Dendritic cell treated with granulocyte-macrophage colony-stimulating factor and Interleukin-4, amounts not matched to agents 40 ng/mL and 50 ng/mL, for 4 days (primary cell): ENCODE measurements around the gene YIF1B.

Source experiments
- H3K27ac Mint-ChIP-seq: one replicate; pipeline ENCODE4 v1.8.0; 2022; ENCODE audit warnings: mild to moderate bottlenecking, mixed read lengths
- H3K27me3 Mint-ChIP-seq: one replicate; pipeline ENCODE4 v1.8.0; 2022; ENCODE audit warnings: mild to moderate bottlenecking, mixed read lengths
- H3K36me3 Mint-ChIP-seq: one replicate; pipeline ENCODE4 v1.8.0; 2022; ENCODE audit warnings: low read depth, mixed read lengths
- H3K4me1 Mint-ChIP-seq: one replicate; pipeline ENCODE4 v1.8.0; 2022; ENCODE audit warnings: low read depth, mixed read lengths
- H3K4me3 Mint-ChIP-seq: one replicate; pipeline ENCODE4 v1.8.0; 2022; ENCODE audit warnings: mild to moderate bottlenecking, moderate library complexity, mixed read lengths
- H3K9me3 Mint-ChIP-seq: one replicate; pipeline ENCODE4 v1.8.0; 2022; ENCODE audit warnings: mixed read lengths
- intact Hi-C: fragments of 100-400 bp; cut with micrococcal nuclease; formaldehyde crosslinking; loops from one replicate; pipeline ENCODE4 v1.15.0; 2022

The YIF1B gene

GRCh38 chr19:38320969-38321339 is 5.2 kb upstream of the YIF1B start:
- intact Hi-C loops, result loop anchor here (2.0 kb wide), 1 partner anchor 36 kb away; no protein-coding TSS in a partner anchor
- Mint-ChIP-seq H3K4me3 (peak overlapping the region; percentile 87), H3K27me3 (no peaks in the 10 kb centered on the region), H3K4me1 (peaks cover 74% of the 10 kb centered on the region), H3K27ac (peak overlapping the region; percentile 84), H3K9me3 (no peaks in the 10 kb centered on the region), H3K36me3 (peaks cover 61% of the 10 kb centered on the region)

- Mint-ChIP-seq H3K27ac (peak within 1 kb of the TSS; percentile 84), H3K4me1 (peaks cover 74% of the 10 kb centered on the region)
Observed at GRCh38 chr19:38319421-38320258, 3.9 kb upstream of the YIF1B start, which contains the start of gene KCNK6. TSS of gene KCNK6 (plus strand) at chr19:38319845. CDS start at chr19:38319951, 106 bp downstream.

GRCh38 chr19:38318660-38319059 is 2.9 kb upstream of the YIF1B start:
- peaks cover 48% of the 10 kb centered on the region for H3K36me3 Mint-ChIP-seq
- H3K27me3 Mint-ChIP-seq, result no peaks in the 10 kb centered on the region
- peak overlapping the region; percentile 84 for H3K27ac Mint-ChIP-seq
- peaks cover 79% of the 10 kb centered on the region for H3K4me1 Mint-ChIP-seq
- H3K4me3 Mint-ChIP-seq, result peak overlapping the region; percentile 8
- no peaks in the 10 kb centered on the region for H3K9me3 Mint-ChIP-seq
- intact Hi-C loops, result loop anchor here (5.0 kb wide), 1 partner anchor 56 kb away; the partner anchor contains the start of gene SPINT2

More at GRCh38 chr19:38319421-38320258, 3.9 kb upstream of the YIF1B start, which contains the start of gene KCNK6:
- H3K36me3 Mint-ChIP-seq, result peaks cover 58% of the 10 kb centered on the region
- H3K27me3 Mint-ChIP-seq, result no peaks in the 10 kb centered on the region
- H3K4me3 Mint-ChIP-seq, result peak within 1 kb of the TSS; percentile 87
- no peaks in the 10 kb centered on the region for H3K9me3 Mint-ChIP-seq
- intact Hi-C loops, result loop anchor here (2.0 to 5.0 kb wide), 2 partner anchors 35 to 57 kb away; partner anchors contain the start of gene SPINT2

GRCh38 chr19:38317104-38317612 is 1.4 kb upstream of the YIF1B start:
- Mint-ChIP-seq H3K9me3 (no peaks in the 10 kb centered on the region), H3K27me3 (no peaks in the 10 kb centered on the region), H3K36me3 (peaks cover 33% of the 10 kb centered on the region), H3K4me1 (peaks cover 79% of the 10 kb centered on the region), H3K27ac (peak overlapping the region; percentile 90), H3K4me3 (peak overlapping the region; percentile 78)
- intact Hi-C loops, result loop anchor here (2.0 to 5.0 kb wide), 2 partner anchors 18 to 55 kb away; partner anchors contain the start of genes CATSPERG and SPINT2

- Mint-ChIP-seq H3K9me3 (no peaks in the 10 kb centered on the region), H3K36me3 (peaks cover 27% of the 10 kb centered on the region), H3K27ac (peak overlapping the region; percentile 90), H3K27me3 (no peaks in the 10 kb centered on the region), H3K4me1 (peaks cover 79% of the 10 kb centered on the region), H3K4me3 (peak overlapping the region; percentile 78)
- intact Hi-C loops, result loop anchor here (2.0 to 5.0 kb wide), 2 partner anchors 18 to 54 kb away; partner anchors contain the start of genes CATSPERG and SPINT2
Observed at GRCh38 chr19:38316477-38317067, 825 bp upstream of the YIF1B start.

GRCh38 chr19:38310986-38311385 is 4.8 kb downstream of the YIF1B start:
- intact Hi-C loops, result no loop called here
- no peak overlapping the region for H3K27ac Mint-ChIP-seq
- H3K27me3 Mint-ChIP-seq, result no peaks in the 10 kb centered on the region
- no peak overlapping the region for H3K4me3 Mint-ChIP-seq
- peaks cover 59% of the 10 kb centered on the region for H3K36me3 Mint-ChIP-seq
- H3K9me3 Mint-ChIP-seq, result no peaks in the 10 kb centered on the region
- peaks cover 82% of the 10 kb centered on the region for H3K4me1 Mint-ChIP-seq

- Mint-ChIP-seq H3K4me1 (peaks cover 83% of the 10 kb centered on the region), H3K36me3 (peaks cover 63% of the 10 kb centered on the region), H3K27me3 (no peaks in the 10 kb centered on the region), H3K27ac (no peak overlapping the region), H3K4me3 (no peak overlapping the region), H3K9me3 (no peaks in the 10 kb centered on the region)
- intact Hi-C loops, result no loop called here
Observed at GRCh38 chr19:38310279-38310670, 5.5 kb downstream of the YIF1B start.

GRCh38 chr19:38309615-38310278 is 6.0 kb downstream of the YIF1B start:
- Mint-ChIP-seq H3K4me3 (no peak overlapping the region), H3K4me1 (peaks cover 83% of the 10 kb centered on the region), H3K9me3 (no peaks in the 10 kb centered on the region), H3K27ac (no peak overlapping the region), H3K36me3 (peaks cover 63% of the 10 kb centered on the region), H3K27me3 (no peaks in the 10 kb centered on the region)
- intact Hi-C loops, result no loop called here

GRCh38 chr19:38308926-38309614 is 6.7 kb downstream of the YIF1B start:
- no peaks in the 10 kb centered on the region for H3K27me3 Mint-ChIP-seq
- intact Hi-C loops, result no loop called here
- H3K27ac Mint-ChIP-seq, result peak overlapping the region; percentile 78
- no peak overlapping the region for H3K4me3 Mint-ChIP-seq
- no peaks in the 10 kb centered on the region for H3K9me3 Mint-ChIP-seq
- peaks cover 86% of the 10 kb centered on the region for H3K4me1 Mint-ChIP-seq
- H3K36me3 Mint-ChIP-seq, result peaks cover 69% of the 10 kb centered on the region

GRCh38 chr19:38308006-38308766 is 7.6 kb downstream of the YIF1B start:
- peaks cover 77% of the 10 kb centered on the region for H3K36me3 Mint-ChIP-seq
- intact Hi-C loops, result no loop called here
- peak overlapping the region; percentile 78 for H3K27ac Mint-ChIP-seq
- peaks cover 86% of the 10 kb centered on the region for H3K4me1 Mint-ChIP-seq
- H3K27me3 Mint-ChIP-seq, result no peaks in the 10 kb centered on the region
- no peaks in the 10 kb centered on the region for H3K9me3 Mint-ChIP-seq
- no peak overlapping the region for H3K4me3 Mint-ChIP-seq

GRCh38 chr19:38307597-38307996 is 8.2 kb downstream of the YIF1B start:
- no peaks in the 10 kb centered on the region for H3K27me3 Mint-ChIP-seq
- no peaks in the 10 kb centered on the region for H3K9me3 Mint-ChIP-seq
- H3K36me3 Mint-ChIP-seq, result peaks cover 83% of the 10 kb centered on the region
- peaks cover 80% of the 10 kb centered on the region for H3K4me1 Mint-ChIP-seq
- no peak overlapping the region for H3K4me3 Mint-ChIP-seq
- H3K27ac Mint-ChIP-seq, result peak overlapping the region; percentile 78
- intact Hi-C loops, result no loop called here

GRCh38 chr19:38307076-38307475 is 8.7 kb downstream of the YIF1B start:
- Mint-ChIP-seq H3K36me3 (peaks cover 84% of the 10 kb centered on the region), H3K9me3 (no peaks in the 10 kb centered on the region), H3K4me3 (no peak overlapping the region), H3K27ac (peak overlapping the region; percentile 29), H3K4me1 (peaks cover 75% of the 10 kb centered on the region), H3K27me3 (no peaks in the 10 kb centered on the region)
- intact Hi-C loops, result no loop called here
